ENCODE measurements around the gene TIGD3.

The TIGD3 gene

DNA sequence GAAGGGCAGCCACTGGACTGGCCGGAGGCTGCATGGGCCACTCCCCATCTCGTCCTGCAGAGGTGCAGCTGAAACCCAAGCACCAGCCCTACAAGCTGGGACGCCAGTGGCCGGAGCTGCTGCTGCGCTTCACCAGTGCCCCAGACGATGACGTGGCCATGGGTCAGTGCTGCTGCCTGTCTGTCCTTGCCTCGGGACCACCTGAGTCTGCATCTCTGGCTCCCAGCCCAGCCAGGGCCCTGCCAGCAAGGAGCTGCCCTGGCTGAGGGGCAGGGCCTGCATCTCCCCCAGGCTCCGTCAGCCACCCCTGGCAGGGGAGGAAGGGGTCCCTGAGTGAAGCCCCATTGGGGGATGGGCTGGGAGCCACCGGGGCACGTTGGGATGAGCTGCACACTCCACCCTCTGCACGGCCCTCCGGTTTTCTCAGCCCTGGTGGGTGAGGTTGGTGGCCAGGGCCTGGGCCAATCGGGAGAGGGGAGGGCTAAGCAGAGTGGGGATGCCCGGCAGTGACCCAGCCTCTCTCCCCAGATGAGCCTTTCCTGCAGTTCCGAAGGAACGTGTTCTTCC, 39.0 kb downstream of the TIGD3 start:
- TF ChIP-seq GATA1 (IDR thresholded peaks at IDR 0.05; ENCODE audit: low read depth, low read length) (no peak), POLR2A (IDR thresholded peaks at IDR 0.05; ENCODE audit: low read length) (no peak)
- DNase-seq = no peak

- no peak for TF ChIP-seq POLR2A (IDR thresholded peaks at IDR 0.05; ENCODE audit: low read length)
- TF ChIP-seq GATA1 (IDR thresholded peaks at IDR 0.05; ENCODE audit: low read depth, low read length) = no peak
- DNase-seq = no peak
These were observed 39.6 kb downstream of the TIGD3 start for GRCh38 chr11:65394125-65394536.

DNA sequence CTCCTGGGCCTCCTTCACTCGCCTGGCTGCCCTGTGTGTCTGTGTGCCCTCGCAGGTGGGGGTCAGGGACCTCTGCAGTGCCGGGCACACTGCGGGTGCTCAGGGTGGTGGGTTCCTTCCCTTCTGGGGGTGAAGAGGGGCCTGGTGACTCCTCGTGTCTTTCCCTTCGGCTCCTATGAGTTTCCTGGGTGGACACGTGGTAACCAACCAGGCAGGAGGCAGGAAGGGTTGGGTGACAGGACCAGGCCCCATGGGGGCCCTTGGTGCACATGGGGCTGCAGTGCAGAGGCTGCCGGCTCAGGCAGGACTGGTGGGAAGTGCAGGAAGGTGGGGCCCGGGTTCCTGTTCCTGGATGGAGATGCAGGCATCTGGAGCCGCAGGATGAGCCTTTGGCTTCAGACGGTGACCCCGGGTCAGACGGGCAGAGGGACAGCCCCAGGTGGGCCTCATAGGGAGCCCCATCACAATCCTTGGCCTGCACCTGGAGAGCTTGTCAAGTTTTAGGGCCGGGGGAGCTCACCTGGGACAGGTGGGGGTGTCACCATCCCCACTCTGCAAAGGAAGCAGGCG, 41.5 kb downstream of the TIGD3 start:
- DNase-seq = no peak
- no peak for TF ChIP-seq GATA1 (IDR thresholded peaks at IDR 0.05; ENCODE audit: low read depth, low read length)
- TF ChIP-seq POLR2A (IDR thresholded peaks at IDR 0.05; ENCODE audit: low read length) = no peak

GRCh38 chr11:65396769-65397745, 42.5 kb downstream of the TIGD3 start:
- DNase-seq = no peak
- TF ChIP-seq GATA1 (IDR thresholded peaks at IDR 0.05; ENCODE audit: low read depth, low read length) = no peak
- no peak for TF ChIP-seq POLR2A (IDR thresholded peaks at IDR 0.05; ENCODE audit: low read length)

- TF ChIP-seq POLR2A (IDR thresholded peaks at IDR 0.05; ENCODE audit: low read length) (no peak), GATA1 (IDR thresholded peaks at IDR 0.05; ENCODE audit: low read depth, low read length) (no peak)
- no peak for DNase-seq
These were observed 43.9 kb downstream of the TIGD3 start for GRCh38 chr11:65398362-65398910.

- no peak for DNase-seq
- TF ChIP-seq POLR2A (IDR thresholded peaks at IDR 0.05; ENCODE audit: low read length) (no peak), GATA1 (IDR thresholded peaks at IDR 0.05; ENCODE audit: low read depth, low read length) (no peak)
These were observed 44.7 kb downstream of the TIGD3 start for GRCh38 chr11:65399249-65399648.

DNA sequence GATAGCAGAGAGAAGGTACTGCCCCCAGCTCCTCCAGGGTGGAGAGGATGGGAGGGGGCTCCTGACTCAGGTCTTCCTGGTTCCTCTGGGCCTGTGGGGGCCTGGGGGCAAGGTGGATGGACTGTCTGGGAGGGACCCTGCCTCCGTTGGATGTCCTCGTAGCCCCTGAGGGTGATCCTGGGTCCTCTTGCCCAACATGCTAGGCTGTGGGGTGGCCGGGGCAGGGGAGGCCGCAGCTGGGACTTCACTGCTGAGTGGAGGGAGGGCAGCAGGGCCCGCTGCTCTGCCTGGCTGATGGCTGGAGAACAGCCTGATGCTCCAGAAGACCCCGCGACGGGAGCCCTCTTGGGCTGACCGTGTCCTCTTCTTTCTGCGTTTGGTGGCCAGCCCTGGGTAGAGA, 45.3 kb downstream of the TIGD3 start:
- no peak for TF ChIP-seq GATA1 (IDR thresholded peaks at IDR 0.05; ENCODE audit: low read depth, low read length)
- TF ChIP-seq POLR2A (IDR thresholded peaks at IDR 0.05; ENCODE audit: low read length) = no peak
- DNase-seq = no peak

GRCh38 chr11:65400307-65401072, 45.9 kb downstream of the TIGD3 start:
- no peak for DNase-seq
- TF ChIP-seq GATA1 (IDR thresholded peaks at IDR 0.05; ENCODE audit: low read depth, low read length) = no peak
- TF ChIP-seq POLR2A (IDR thresholded peaks at IDR 0.05; ENCODE audit: low read length) = no peak

- DNase-seq = no peak
- TF ChIP-seq GATA1 (IDR thresholded peaks at IDR 0.05; ENCODE audit: low read depth, low read length) (no peak), POLR2A (IDR thresholded peaks at IDR 0.05; ENCODE audit: low read length) (no peak)
These were observed 46.7 kb downstream of the TIGD3 start for GRCh38 chr11:65401073-65401802.

DNA sequence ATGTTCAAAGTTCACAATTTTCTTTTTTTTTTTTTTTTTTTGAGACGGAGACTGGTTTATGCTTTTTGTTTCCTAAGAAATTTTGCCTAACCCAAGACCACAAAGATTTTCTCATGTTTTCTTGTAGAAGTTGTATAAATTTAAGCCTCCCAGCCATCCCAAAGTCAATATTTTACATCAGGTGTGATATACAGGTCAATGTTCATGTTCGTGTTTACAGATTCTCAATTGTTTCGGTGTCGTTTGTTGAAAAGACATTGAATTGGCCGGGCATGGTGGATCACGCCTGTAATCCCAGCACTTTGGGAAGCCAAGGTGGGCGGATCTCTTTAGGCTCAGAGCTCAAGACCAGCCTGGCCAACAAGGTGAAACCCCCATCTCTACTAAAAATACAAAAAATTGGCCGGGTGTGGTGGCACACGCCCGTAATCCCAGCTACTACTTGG, 47.3 kb downstream of the TIGD3 start:
- no peak for DNase-seq
- TF ChIP-seq POLR2A (IDR thresholded peaks at IDR 0.05; ENCODE audit: low read length) (no peak), GATA1 (IDR thresholded peaks at IDR 0.05; ENCODE audit: low read depth, low read length) (no peak)

DNA sequence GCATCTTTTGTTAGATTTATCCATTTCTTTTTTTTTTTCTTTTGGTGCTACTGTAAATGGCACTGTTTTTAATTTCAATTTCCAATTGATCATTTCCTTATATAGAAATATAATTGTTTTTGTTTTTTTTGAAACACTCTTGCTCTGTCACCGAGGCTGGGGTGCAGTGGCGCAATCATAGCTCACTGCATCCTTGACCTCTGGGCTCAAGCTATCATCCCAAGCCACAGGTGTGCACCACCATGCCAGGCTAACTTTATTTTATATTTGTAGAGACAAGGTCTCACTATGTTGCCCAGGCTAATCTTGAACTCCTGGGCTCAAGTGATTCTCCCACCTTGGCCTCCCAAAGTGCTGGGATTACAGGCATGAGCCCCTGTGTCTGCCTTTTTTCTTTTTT, 48.2 kb downstream of the TIGD3 start:
- no peak for DNase-seq
- TF ChIP-seq GATA1 (IDR thresholded peaks at IDR 0.05; ENCODE audit: low read depth, low read length) (no peak), POLR2A (IDR thresholded peaks at IDR 0.05; ENCODE audit: low read length) (no peak)

DNA sequence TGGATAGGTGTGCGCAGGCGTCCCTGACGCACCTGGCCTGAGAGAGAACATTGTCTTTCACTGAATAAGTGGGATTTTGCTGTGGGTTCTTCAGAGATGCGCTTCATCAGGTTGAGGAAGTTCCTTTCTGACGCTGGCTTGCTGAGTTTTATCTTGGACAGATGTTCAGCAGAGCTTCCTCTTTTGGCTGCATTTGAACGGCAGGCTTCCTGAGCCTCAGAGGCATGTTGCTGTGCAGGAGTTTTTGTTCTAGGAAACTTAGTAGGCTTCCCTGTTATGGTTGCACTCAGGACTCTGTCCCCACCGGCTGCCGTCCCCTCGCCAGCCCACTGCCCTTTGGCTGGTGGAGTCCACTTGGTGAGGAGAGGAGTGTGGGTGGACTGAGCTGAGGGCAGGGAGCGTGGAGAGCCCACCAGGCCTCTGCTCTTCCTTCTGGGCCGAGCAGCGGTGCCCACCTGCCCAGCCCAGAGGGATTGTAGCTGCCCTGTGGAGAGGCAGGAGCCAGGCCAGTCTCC, 49.1 kb downstream of the TIGD3 start:
- TF ChIP-seq POLR2A (IDR thresholded peaks at IDR 0.05; ENCODE audit: low read length) (no peak), GATA1 (IDR thresholded peaks at IDR 0.05; ENCODE audit: low read depth, low read length) (no peak)
- no peak for DNase-seq

GRCh38 chr11:65404210-65404609, 49.7 kb downstream of the TIGD3 start:
- DNase-seq = no peak
- TF ChIP-seq POLR2A (IDR thresholded peaks at IDR 0.05; ENCODE audit: low read length) (no peak), GATA1 (IDR thresholded peaks at IDR 0.05; ENCODE audit: low read depth, low read length) (no peak)
